GM04503 (cell line): ENCODE measurements around the gene GAS7.

Experiments
- DNase-seq: peaks from one replicate; pipeline ENCODE4 v3.0.0-alpha.2; 2012; ENCODE audit warnings: low read depth

The GAS7 gene

DNA sequence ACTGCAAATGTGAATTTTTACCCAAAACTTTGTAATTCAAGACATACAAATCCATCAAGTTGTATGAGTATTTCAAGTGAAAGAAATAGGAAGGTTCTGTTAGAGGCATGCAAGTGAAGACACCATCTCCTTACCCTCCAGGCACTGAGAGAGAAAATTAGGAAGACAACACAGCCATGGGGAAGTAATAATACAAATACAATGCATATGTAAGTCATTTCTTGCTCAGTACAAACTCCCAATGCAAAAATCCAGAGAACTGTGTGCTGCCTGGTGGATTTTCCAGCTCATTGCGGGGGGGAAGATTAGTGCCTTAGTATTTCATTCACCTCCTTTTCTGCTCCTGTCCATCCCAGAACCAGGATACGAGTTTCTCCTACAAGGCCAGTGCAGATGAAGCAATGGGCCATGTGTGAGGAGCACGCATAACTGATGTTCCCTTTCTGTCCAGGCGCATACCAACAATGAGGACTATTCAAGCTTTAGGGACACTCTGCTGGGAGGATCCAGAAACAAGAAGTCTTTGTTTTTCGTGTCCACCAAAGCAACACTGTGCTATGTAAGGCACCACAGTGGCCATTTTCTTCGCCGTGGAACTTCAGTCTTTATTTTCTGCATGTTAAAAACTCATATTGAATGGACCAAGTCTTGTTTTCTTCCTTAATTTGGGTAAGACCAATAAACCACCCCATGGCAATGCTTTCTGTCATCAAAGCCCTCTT, 149.6 kb downstream of the GAS7 start:
- DNase-seq = no peak

DNA sequence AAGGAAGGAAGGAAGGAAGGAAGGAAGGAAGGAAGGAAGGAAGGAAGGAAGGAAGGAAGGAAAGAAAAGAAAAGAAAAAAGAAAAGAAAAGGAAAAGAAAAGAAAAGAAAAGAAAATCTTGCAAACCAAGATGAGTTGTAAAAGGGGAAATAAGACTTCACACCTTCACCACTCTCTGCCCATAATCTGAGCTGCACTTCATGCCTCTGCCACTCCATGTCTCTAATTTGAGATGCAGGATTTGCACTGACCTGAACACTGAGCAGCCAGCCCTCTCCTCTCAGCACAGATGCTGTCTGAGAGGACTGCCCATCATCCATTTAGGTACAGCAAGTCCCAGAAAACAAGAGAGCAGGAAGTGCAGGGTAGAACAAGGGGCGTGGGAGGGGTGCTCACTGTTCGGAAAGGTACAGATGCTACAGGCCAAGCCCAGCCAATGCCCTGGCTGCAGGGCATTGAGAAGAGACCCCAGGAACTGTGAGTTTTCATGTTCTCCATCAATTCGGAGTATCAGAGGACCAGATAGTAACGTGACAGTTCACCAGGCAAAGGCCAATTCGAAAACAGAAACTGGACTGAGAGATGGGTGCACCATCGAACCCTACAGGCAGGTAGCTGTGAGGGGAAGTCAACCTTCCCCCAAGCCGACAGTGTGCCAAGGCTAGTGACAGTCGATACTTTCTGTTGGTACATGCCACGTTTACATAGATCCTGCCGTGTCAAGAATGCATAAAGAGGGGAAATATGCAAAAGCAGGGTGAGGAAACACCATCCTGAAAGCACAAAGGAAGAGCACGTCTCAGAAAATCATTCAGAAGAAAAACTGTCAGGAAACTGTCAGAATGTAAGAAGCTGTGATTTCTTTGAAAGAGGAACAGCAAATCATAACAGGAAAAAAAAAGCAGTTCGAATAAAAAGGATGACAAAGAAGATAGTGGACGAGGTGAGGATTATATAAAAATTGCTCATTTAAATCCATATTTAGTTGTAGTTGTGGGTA, 151.3 kb downstream of the GAS7 start:
- DNase-seq = no peak

DNA sequence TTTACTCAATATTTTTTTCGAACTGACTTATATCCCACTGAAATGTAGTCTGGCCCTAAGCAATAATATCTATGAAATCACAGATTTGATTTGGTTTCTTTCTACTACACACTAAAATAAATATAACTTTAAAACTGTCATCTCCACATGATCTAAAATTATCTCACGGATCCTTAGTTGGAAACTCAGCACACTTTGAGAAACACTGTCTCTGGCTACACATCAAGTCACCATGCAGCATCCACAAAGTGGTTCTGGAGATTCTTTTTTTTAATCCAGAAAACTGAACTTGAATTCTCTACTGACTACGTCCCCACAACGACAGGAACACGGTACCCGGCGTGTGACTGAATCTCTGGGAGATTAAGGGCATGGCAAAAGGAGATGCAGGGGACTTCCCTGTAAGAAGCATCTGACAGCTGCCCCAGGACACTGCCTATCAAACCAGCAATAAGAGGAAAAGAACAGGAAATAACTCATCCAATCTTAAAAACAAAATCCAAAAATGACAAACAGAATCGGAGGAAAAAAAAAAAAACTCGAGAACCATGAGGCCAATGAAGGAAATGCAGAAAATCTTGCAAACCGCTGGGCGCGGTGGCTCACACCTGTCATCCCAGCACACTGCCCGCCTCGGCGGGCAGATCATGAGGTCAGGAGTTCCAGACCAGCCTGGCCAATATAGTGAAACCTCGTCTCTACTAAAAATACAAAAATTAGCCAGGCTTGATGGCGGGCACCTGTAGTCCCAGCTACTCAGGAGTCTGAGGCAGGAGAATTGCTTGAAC, 152.3 kb downstream of the GAS7 start:
- DNase-seq = no peak

DNA sequence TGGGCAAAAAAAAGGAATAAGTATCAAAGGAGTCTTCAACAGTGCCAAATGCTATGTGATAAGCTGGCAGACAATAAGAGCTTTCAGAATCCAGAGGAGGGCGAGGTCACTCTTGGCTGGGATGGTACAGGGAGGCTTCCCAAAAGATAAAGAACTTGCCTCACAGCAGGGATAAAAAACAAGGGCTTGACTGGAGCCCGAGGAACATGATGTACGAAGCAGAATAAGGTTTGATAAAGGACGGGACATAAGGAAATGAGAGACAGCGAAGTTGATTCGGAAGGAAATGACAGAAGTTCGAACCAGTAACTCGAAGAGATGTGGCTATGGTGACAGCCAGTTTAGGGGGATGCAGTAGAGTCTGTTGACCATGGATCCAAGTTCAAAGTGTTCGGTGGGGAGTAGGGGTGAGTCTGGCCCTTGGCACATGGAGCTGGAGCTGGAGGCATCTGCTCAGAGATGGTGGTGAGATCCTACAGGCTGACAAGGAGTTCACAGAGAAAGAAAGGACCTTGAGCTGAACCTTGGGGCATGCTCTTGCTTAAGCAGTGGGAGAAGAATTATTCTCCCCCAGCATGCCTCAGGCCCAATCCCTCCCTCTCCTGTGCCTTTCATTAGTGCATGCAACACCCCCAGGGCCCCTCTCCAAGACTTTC, 155.7 kb downstream of the GAS7 start:
- DNase-seq = no peak

DNA sequence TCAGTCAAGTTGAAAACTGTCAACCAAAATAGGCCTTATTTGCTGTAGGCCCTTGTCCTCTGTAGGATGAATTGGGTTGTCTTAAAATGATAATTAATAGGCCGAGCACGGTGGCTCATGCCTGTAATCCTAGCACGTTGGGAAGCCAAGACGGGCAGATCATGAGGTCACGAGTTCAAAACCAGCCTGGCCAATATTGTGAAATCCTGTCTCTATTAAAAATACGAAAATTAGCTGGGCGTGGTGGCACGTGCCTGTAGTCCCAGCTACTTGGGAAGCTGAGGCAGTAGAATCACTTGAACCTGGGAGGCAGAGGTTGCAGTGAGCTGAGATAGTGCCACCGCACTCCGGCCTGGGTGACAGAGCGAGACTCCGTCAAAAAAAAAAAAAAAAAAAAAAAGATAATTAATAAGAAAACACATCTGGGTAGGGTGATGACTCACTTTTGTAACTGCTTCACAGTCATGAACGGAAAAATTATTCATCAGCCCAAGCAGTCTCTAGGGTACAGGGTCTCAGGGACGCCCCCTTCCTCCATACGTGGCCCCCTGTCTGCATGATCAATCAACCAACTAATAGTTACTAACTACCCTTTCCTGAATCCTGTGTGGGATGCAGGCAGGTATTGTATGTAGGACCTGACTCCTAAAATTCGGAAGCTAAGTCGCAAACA, 156.4 kb downstream of the GAS7 start:
- no peak for DNase-seq

DNA sequence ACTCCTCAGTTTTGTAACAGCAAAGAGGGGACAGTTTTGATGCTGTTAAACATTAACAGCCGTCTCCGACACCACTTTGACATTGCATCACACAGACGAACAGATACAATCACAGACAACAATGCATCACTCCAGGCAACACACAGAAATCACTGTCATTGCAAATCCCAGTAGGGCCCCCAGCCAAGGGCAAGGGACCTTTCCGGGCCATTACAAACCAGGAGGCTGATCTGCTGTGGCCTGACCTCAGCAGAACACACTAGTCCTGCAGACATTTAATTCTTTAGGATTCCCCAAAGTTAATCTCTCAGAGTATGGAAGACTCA, 157.2 kb downstream of the GAS7 start:
- no peak for DNase-seq

GRCh38 chr17:10036511-10037061, 161.8 kb downstream of the GAS7 start:
- no peak for DNase-seq

DNA sequence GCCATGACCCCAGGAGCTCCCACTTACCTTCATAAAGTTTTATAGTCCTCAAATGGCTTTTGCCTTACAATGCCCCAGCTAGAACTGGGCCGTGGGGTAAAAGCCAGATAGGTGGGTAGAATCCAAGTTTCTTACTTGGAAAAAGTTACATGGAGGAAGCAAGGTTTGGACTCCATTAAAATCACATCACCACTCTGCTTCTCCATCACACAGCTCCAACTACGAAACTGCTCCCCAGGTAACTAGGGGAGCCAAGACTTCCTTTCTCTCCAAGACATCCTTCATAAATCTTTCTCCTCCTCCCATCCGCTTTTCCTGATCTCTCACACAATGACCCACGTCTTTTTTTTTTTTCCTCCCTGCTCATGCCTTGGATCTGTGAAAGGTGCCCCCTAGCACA, 162.5 kb downstream of the GAS7 start:
- no peak for DNase-seq

DNA sequence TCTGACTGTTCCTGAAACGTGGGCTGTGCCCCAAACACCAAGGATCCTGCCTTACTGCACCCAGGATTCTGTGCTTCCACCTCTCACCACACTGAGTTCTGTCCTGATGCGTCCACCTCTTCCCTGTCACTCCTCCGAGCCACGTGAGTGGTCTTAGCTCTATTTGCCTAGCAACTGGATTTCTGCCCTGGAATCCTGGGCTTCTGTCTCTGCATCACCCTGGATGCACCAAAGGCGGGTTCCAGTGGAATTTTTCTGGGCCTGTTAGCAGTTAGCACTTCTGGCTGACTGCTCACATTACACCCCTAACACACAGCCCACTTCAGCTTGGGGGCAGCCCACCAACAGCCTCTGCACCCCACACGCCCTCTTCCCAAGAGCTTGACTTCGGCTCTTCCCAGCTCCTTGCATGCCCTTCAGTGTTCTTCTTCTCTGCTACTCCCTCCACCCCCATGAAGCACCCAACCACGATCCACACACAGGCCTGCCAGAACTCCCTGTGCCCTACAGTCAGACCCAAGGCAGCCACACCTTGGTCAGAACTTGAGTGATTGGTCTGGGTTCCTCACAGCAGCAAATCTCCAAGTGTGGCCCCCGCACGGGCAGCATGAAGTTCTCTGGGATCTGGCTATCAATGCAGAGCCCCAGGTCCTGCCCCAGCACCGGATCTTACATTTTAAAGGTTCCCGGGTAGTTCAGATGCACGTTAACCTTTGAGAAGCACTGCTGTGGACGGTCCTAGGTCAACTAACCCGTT, 163.5 kb downstream of the GAS7 start:
- no peak for DNase-seq

GRCh38 chr17:10033959-10034358, 164.4 kb downstream of the GAS7 start:
- DNase-seq = no peak

DNA sequence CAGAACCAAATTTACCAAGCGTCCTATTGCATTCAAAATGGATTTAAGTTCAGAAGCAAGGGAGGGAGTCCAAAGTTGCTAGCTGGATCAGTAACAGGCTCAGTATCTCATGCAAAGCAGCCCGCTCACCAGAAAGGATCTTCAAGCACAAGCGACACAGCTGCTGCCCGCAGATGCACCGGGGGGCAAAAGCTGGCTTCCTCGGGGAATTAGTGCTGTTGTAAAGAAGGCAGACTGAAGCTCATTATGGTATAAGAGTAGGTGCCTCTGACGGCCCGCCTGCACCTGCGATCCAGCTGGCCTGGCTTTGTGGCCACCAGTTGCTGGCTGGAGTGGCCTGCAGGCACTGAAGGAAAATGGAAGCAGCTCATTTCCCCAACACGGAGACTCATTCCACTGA, 165.0 kb downstream of the GAS7 start:
- DNase-seq = no peak

DNA sequence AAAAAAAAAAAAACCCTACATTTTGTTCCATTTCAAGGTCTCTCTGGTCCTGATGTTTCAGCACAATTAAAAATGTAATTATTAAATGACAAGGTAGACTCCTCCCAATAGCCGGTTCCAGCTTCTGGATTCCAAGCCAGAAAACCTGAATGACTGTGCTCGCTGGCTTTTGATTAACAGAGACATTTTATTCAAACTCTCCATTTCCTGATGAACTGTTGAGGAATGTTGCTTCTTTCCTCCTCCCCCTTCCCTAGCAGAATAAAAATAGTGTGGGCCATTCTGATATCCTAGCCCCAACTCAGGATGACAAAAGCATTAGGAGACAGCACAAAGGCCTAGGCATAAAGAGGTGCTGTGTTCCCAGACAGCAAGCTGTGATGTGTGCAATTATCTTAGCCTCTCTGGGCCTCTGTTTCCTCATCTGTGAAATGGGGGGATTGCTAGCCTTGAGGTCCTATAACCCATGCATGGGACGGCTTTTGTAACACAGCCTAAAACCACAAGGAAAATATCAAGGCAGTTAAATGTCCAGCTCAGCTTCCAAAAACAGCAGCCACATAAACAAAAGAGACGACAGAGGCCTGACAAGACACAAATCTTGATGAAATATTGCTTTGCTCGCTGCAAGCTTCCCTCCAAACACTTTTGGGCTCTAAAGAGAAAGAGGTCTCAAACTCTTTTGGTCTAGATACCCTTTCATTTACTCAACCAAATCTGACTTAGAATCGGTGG, 166.1 kb downstream of the GAS7 start:
- DNase-seq = no peak

DNA sequence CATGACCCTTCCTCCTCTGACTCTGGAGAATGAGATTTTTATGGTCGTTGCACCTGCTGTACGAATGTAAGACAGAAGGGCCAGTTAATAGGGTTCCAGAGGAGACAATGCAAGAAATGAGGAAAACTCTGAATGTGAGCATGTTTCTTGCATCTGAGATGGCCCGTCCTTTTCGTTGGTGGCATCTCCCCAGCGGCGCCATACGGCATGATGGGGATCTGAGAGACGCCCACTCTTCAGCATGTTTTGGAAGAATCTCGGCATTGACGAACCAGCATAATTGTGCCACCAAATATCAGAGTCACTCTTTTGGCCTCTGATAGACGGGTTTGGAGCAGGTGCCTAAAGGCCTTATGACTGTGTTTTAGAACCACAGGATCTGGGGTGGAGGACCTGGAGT, 166.8 kb downstream of the GAS7 start:
- no peak for DNase-seq

DNA sequence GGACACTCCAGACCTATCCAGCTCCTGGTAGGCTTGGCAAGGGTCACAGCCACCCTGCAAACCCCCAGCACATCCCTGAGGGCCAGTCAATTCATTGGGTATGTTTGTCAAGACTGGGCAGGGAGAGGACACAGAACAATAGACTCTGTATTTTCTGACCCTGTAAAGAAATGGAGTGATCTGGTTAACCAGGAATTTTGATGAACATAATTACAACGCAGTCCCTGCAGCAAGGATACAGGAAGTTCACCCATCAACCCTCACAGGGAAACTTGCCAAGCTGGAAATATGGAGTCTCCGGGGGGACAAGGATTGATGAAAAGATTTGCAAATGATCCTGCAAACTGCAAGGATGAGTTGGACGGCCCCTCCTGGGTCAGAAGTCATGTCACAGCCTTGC, 167.3 kb downstream of the GAS7 start:
- no peak for DNase-seq

DNA sequence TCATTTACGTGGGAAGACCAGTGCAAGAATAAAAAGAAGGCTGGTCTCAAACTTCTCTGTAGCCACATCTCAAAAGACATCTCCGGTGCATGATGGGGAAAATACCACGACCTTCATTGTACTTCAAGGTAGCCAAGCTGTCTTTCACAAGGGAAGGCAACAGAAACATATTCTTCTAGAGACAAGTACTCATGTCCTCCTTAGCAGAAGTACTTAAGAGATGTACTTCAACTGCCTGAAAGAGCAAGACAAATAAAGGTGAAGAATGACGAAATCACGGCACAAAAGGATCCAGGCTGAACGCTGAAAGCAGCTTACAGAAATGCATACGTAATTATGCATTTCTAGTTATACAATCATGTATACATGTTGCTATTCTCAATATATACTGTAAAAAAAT, 169.3 kb downstream of the GAS7 start:
- DNase-seq = no peak

- DNase-seq = no peak
Measured at GRCh38 chr17:10025976-10026901, 172.2 kb downstream of the GAS7 start.

DNA sequence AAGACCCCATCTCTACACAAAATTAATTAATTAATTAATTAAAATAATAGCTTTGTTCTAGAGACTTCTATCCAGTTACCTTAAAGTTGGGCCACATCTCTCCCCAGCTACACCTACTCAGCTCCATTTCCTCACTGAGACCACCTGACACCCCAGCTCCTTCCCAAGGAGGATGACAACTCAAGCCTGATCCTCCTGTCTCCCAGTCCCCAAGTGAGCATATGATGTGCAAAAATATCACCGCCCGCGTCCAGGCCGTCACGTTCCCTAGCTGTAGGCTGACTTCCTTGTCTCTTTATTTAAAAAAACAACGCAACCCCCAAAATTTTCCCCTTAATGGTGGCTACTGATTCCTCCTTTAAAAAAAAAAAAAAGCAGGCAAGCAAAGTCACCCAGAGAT, 173.2 kb downstream of the GAS7 start:
- no peak for DNase-seq

- DNase-seq = no peak
Measured at GRCh38 chr17:10022416-10022815, 176.0 kb downstream of the GAS7 start.
